HCT116 (cell line): ENCODE results near the gene DENND1A. TPM values are rescaled to one million over a fixed set of nuclear protein-coding genes. Genes with fewer than 3 reads are reported as not detected.

Source experiments
- ATAC-seq: fragments of 200-7000 bp; cut with Tn5 transposase; 2 replicates; pipeline ENCODE4 v1.9.1; 2020; ENCODE audit warnings: mild to moderate bottlenecking, moderate library complexity
- BruUV-seq: library from RNA; stranded (reverse); fragments of 400-500 nt; replicated peaks from 2 replicates; lab custom pipeline; 2021; lab: Mats Ljungman, UMichigan
- CTCF ChIA-PET: fragments of 300-600 bp; sonication (Branson Sonifier 250); formaldehyde crosslinking; loops from one replicate; lab custom pipeline; 2021; ENCODE audit warnings: antibody characterized with exemption; lab: Charles Lee
- POLR2A ChIA-PET: fragments of 300-600, 350-600 bp; sonication (Branson Sonifier 250); formaldehyde crosslinking; loops from one replicate; lab custom pipeline; 2021; ENCODE audit warnings: antibody characterized with exemption; lab: Charles Lee
- RAD21 ChIA-PET, 2 experiments: fragments of 300-600 bp; sonication (Branson Sonifier 250); formaldehyde crosslinking; loops; one replicate each; lab custom pipeline; 2023; ENCODE audit warnings: low total read pairs in 2 of 2; ENCODE audit not compliant: uncharacterized antibody in 2 of 2, unreplicated experiment in 2 of 2, low non-redundant PET in 1 of 2; lab: Charles Lee
- DNase-seq: peaks from one replicate; pipeline ENCODE4 v3.0.0-alpha.2; 2010; ENCODE audit warnings: low read depth, low spot score
- H2AFZ ChIP-seq: fragments of 200-600 bp; shearing (Covaris generic), sonication (generic); 2 replicates; pipeline ENCODE4 v1.6.1; 2017; ENCODE audit warnings: low read depth, mixed run types, mixed read lengths, antibody characterized with exemption, low read length; ENCODE audit not compliant: poor library complexity, severe bottlenecking
- H3K27ac ChIP-seq: 2 replicates; pipeline ENCODE4 v1.5.1; 2012; ENCODE audit warnings: low read depth, low read length
- H3K27me3 ChIP-seq: fragments of 200-600 bp; sonication (generic); 2 replicates; pipeline ENCODE4 v1.6.1; 2016; ENCODE audit warnings: mixed run types, low read length, mixed read lengths; ENCODE audit not compliant: insufficient read depth
- H3K36me3 ChIP-seq, 2 experiments: fragments of 200-500 bp in 1 of 2; fragments of 200-600 bp in 1 of 2; sonication (Bioruptor generic) in 1 of 2; sonication (generic) in 1 of 2; 2 replicates each; pipeline versions ENCODE4 v1.5.1 to v1.6.1; 2014 to 2016; ENCODE audit warnings: low read length in 2 of 2, inconsistent platforms in 1 of 2, mixed read lengths in 1 of 2, mixed run types in 1 of 2; ENCODE audit not compliant: insufficient read depth in 2 of 2, control insufficient read depth in 1 of 2
- H3K4me1 ChIP-seq, 2 experiments: fragments of 200-600 bp in 1 of 2; sonication (generic) in 1 of 2; 2 replicates each; pipeline versions ENCODE4 v1.5.1 to v1.6.1; 2012 to 2017; ENCODE audit warnings: low read length in 2 of 2, inconsistent platforms in 1 of 2, mild to moderate bottlenecking in 1 of 2, mixed read lengths in 1 of 2, mixed run types in 1 of 2, moderate library complexity in 1 of 2; ENCODE audit not compliant: insufficient read depth in 2 of 2, control insufficient read depth in 1 of 2
- H3K4me2 ChIP-seq: fragments of 200-600 bp; sonication (generic); 2 replicates; pipeline ENCODE4 v1.6.1; 2017; ENCODE audit warnings: mixed run types, low read length, mixed read lengths
- H3K4me3 ChIP-seq, 2 experiments: fragments of 200-600 bp in 1 of 2; sonication (generic) in 1 of 2; replicated peaks in 1 of 2; 2 replicates each; pipeline ENCODE4 v1.5.1; 2011 to 2016; ENCODE audit warnings: low read length in 2 of 2, control low read depth in 1 of 2, low read depth in 1 of 2, mild to moderate bottlenecking in 1 of 2, mixed read lengths in 1 of 2, mixed run types in 1 of 2
- H3K79me2 ChIP-seq: fragments of 200-600 bp; sonication (generic); 2 replicates; pipeline ENCODE4 v1.6.1; 2017; ENCODE audit warnings: mild to moderate bottlenecking, mixed run types, low read length, moderate library complexity, mixed read lengths; ENCODE audit not compliant: insufficient read depth
- H3K9ac ChIP-seq: fragments of 200-600 bp; sonication (generic); 2 replicates; pipeline ENCODE4 v1.6.1; 2016; ENCODE audit warnings: low read length, mixed read lengths
- H3K9me2 ChIP-seq: fragments of 200-600 bp; sonication (generic), shearing (Covaris generic); 2 replicates; pipeline ENCODE4 v1.6.1; 2017; ENCODE audit warnings: mixed run types, mild to moderate bottlenecking, moderate library complexity; ENCODE audit not compliant: insufficient read depth
- H3K9me3 ChIP-seq, 2 experiments: fragments of 200-500 bp in 1 of 2; fragments of 200-600 bp in 1 of 2; sonication (Bioruptor generic) in 1 of 2; sonication (generic) in 1 of 2; 2 replicates each; pipeline ENCODE4 v1.6.1; 2014 to 2017; ENCODE audit warnings: low read length in 2 of 2, mixed read lengths in 2 of 2, inconsistent platforms in 1 of 2, low read depth in 1 of 2, mild to moderate bottlenecking in 1 of 2, mixed run types in 1 of 2, moderate library complexity in 1 of 2; ENCODE audit not compliant: control insufficient read depth in 1 of 2, insufficient read depth in 1 of 2
- H4K20me1 ChIP-seq: fragments of 200-600 bp; sonication (generic), shearing (Covaris generic); 2 replicates; pipeline ENCODE4 v1.6.1; 2017; ENCODE audit warnings: mixed run types, mild to moderate bottlenecking, moderate library complexity; ENCODE audit not compliant: insufficient read depth
- ATF3 ChIP-seq: IDR thresholded peaks from 2 replicates; pipeline ENCODE4 v1.6.1; 2012
- CBX3 ChIP-seq: IDR thresholded peaks from 2 replicates; pipeline ENCODE4 v1.6.1; 2012; ENCODE audit warnings: low read depth
- CEBPB ChIP-seq: IDR thresholded peaks from 2 replicates; pipeline ENCODE4 v1.6.1; 2012; ENCODE audit warnings: low read depth
- ELF1 ChIP-seq: IDR thresholded peaks from 2 replicates; pipeline ENCODE4 v1.6.1; 2012; ENCODE audit warnings: low read depth, borderline replicate concordance
- EZH2 ChIP-seq: fragments of 200-600 bp; sonication (generic); IDR thresholded peaks from 2 replicates; pipeline ENCODE4 v1.6.1; 2017; ENCODE audit warnings: antibody characterized with exemption, mixed run types
- EZH2phosphoT487 ChIP-seq: fragments of 200-600 bp; IDR thresholded peaks from 2 replicates; pipeline ENCODE4 v1.6.1; 2018; ENCODE audit warnings: antibody characterized with exemption, borderline replicate concordance
- FOSL1 ChIP-seq: IDR thresholded peaks from 2 replicates; pipeline ENCODE4 v1.6.1; 2012; ENCODE audit warnings: low read depth
- JUND ChIP-seq: IDR thresholded peaks from 2 replicates; pipeline ENCODE4 v1.6.1; 2012
- MAX ChIP-seq: IDR thresholded peaks from 2 replicates; pipeline ENCODE4 v1.6.1; 2012
- POLR2A ChIP-seq: IDR thresholded peaks from 2 replicates; pipeline ENCODE4 v1.7.0; 2011; ENCODE audit warnings: borderline replicate concordance; ENCODE audit not compliant: insufficient read depth, insufficient read length; ENCODE audit errors: extremely low read depth
- POLR2AphosphoS5 ChIP-seq: IDR thresholded peaks from 2 replicates; pipeline ENCODE4 v1.6.1; 2011; ENCODE audit warnings: mild to moderate bottlenecking, low read depth, low read length, moderate library complexity
- REST ChIP-seq: IDR thresholded peaks from 2 replicates; pipeline ENCODE4 v1.6.1; 2012; ENCODE audit warnings: low read depth
- SIN3A ChIP-seq: IDR thresholded peaks from 2 replicates; pipeline ENCODE4 v1.6.1; 2012; ENCODE audit warnings: low read depth
- SP1 ChIP-seq: IDR thresholded peaks from 2 replicates; pipeline ENCODE4 v1.6.1; 2012; ENCODE audit warnings: low read depth
- YY1 ChIP-seq: IDR thresholded peaks from 2 replicates; pipeline ENCODE4 v1.6.1; 2011; ENCODE audit warnings: low read length, low read depth, moderate library complexity, mild to moderate bottlenecking; ENCODE audit not compliant: insufficient replicate concordance; ENCODE audit errors: extremely low read depth
- ZBTB33 ChIP-seq: IDR thresholded peaks from 2 replicates; pipeline ENCODE4 v1.6.1; 2011; ENCODE audit warnings: mild to moderate bottlenecking, low read length, moderate library complexity; ENCODE audit not compliant: insufficient replicate concordance; ENCODE audit errors: extremely low read depth
- ZFX ChIP-seq: fragments of 450-650 bp; IDR thresholded peaks from 2 replicates; pipeline ENCODE4 v1.6.1; 2017
- intact Hi-C: fragments of 100-400 bp; cut with micrococcal nuclease; formaldehyde crosslinking; loops from 2 replicates; pipeline ENCODE4 v1.10.0; 2022
- total RNA-seq: library from RNA; stranded (reverse); gene quantifications from one replicate; pipeline ENCODE4 v1.2.1, GENCODE V29; 2021; ENCODE audit not compliant: unreplicated experiment

Gene DENND1A
- total RNA-seq, 1 experiment from 2014 or later = 33.0 TPM

GRCh38 chr9:123541411-123541810 is 388.5 kb downstream of the DENND1A start:
- Histone ChIP-seq H2AFZ (no peak overlapping the region), H3K79me2 (no peaks in the 10 kb centered on the region), H3K9ac (no peak overlapping the region), H3K4me3 (no peak overlapping the region), H3K27ac (no peak overlapping the region), H3K36me3 (no peaks in the 10 kb centered on the region), H3K27me3 (no peaks in the 10 kb centered on the region), H3K9me2 (no peaks in the 10 kb centered on the region), H3K9me3 (no peaks in the 10 kb centered on the region), H3K4me2 (no peak overlapping the region), H3K4me1 (no peaks in the 10 kb centered on the region), H4K20me1 (no peaks in the 10 kb centered on the region; the same call in 1 of the 2 replicates)
- BruUV-seq = no TSS peak
- intact Hi-C loops = loop anchor here (10.0 kb wide), 1 partner anchor 773 kb away; no protein-coding TSS in a partner anchor
- TF ChIP-seq SIN3A (no peak), POLR2AphosphoS5 (no peak)
- no peak for ATAC-seq
- ChIA-PET POLR2A (no interaction called here), CTCF (interaction anchor here (4.1 kb wide), 1 partner anchor 499 kb away, joined by 44 read pairs; no protein-coding TSS in a partner anchor), RAD21 (no interaction called here)
- no peak for DNase-seq

GRCh38 chr9:123540457-123540856 is 389.5 kb downstream of the DENND1A start:
- H4K20me1 ChIP-seq = no peaks in the 10 kb centered on the region; the same call in 1 of the 2 replicates
- ChIA-PET CTCF (no interaction called here), RAD21 (no interaction called here), POLR2A (no interaction called here)
- no peak overlapping the region for H3K9ac ChIP-seq
- H3K4me3 ChIP-seq = no peak overlapping the region
- H3K9me2 ChIP-seq = no peaks in the 10 kb centered on the region
- ATAC-seq (no peak), DNase-seq (no peak)
- H3K9me3 ChIP-seq = no peaks in the 10 kb centered on the region
- H3K79me2 ChIP-seq = no peaks in the 10 kb centered on the region
- BruUV-seq = no TSS peak
- H3K4me1 ChIP-seq = no peaks in the 10 kb centered on the region
- intact Hi-C loops = loop anchor here (10.0 kb wide), 1 partner anchor 774 kb away; no protein-coding TSS in a partner anchor
- H3K36me3 ChIP-seq = no peaks in the 10 kb centered on the region
- no peak overlapping the region for H3K4me2 ChIP-seq
- H2AFZ ChIP-seq = no peak overlapping the region
- H3K27ac ChIP-seq = no peak overlapping the region
- H3K27me3 ChIP-seq = no peaks in the 10 kb centered on the region
- TF ChIP-seq CEBPB (no peak), MAX (no peak), ZBTB33 (no peak), ELF1 (no peak), FOSL1 (no peak), ZFX (no peak), ATF3 (no peak), JUND (no peak), REST (no peak), SIN3A (no peak), YY1 (no peak), SP1 (no peak), CBX3 (no peak), EZH2 (no peak), POLR2A (no peak), EZH2phosphoT487 (no peak)
